Smooth muscle cell (in vitro differentiated cells): ENCODE measurements around the gene HIPK2. TPM values are rescaled to one million over a fixed set of nuclear protein-coding genes. Genes with fewer than 3 reads are reported as not detected.

ENCODE experiments used
- DNase-seq: peaks from one replicate; lab custom pipeline; 2025; ENCODE audit not compliant: unreplicated experiment; lab: John Stamatoyannopoulos, UW
- H2AFZ ChIP-seq: fragments of 200-600 bp; sonication (generic); 2 replicates; pipeline ENCODE4 v1.6.0; 2016; ENCODE audit warnings: antibody characterized with exemption, low read depth, mild to moderate bottlenecking
- H3F3A ChIP-seq: fragments of 200-600 bp; sonication (generic); 2 replicates; pipeline ENCODE4 v1.6.0; 2017; ENCODE audit warnings: antibody characterized with exemption, low read depth
- H3K27ac ChIP-seq: fragments of 200-600 bp; sonication (generic); 2 replicates; pipeline ENCODE4 v1.5.1; 2016; ENCODE audit warnings: low read depth, mild to moderate bottlenecking
- H3K27me3 ChIP-seq: fragments of 200-600 bp; sonication (generic); 2 replicates; pipeline ENCODE4 v1.6.1; 2016; ENCODE audit warnings: low read depth, mild to moderate bottlenecking
- H3K36me3 ChIP-seq: fragments of 200-600 bp; sonication (generic); 2 replicates; pipeline ENCODE4 v1.5.1; 2016; ENCODE audit warnings: low read depth
- H3K4me1 ChIP-seq: fragments of 200-600 bp; sonication (generic); 2 replicates; pipeline ENCODE4 v1.5.1; 2016; ENCODE audit warnings: low read depth
- H3K4me2 ChIP-seq: fragments of 200-600 bp; sonication (generic); 2 replicates; pipeline ENCODE4 v1.6.0; 2016; ENCODE audit warnings: mild to moderate bottlenecking
- H3K4me3 ChIP-seq: fragments of 200-600 bp; sonication (generic); 2 replicates; pipeline ENCODE4 v1.5.1; 2016; ENCODE audit warnings: mild to moderate bottlenecking
- H3K79me2 ChIP-seq: fragments of 200-600 bp; sonication (generic); 2 replicates; pipeline ENCODE4 v1.6.0; 2016; ENCODE audit warnings: low read depth, mild to moderate bottlenecking
- H3K9ac ChIP-seq: fragments of 200-600 bp; sonication (generic); 2 replicates; pipeline ENCODE4 v1.6.0; 2016; ENCODE audit warnings: low read depth
- H3K9me3 ChIP-seq: fragments of 200-600 bp; sonication (generic); replicated peaks from 2 replicates; pipeline ENCODE4 v1.5.1; 2016; ENCODE audit warnings: low read depth
- H4K20me1 ChIP-seq: fragments of 200-600 bp; sonication (generic); 2 replicates; pipeline ENCODE4 v1.6.0; 2016; ENCODE audit warnings: low read depth
- WGBS: methylation state at CpG from one replicate; pipeline ENCODE4 v1.1.7; 2016; ENCODE audit warnings: low lambda C conversion rate; 5-methylcytosine and 5-hydroxymethylcytosine counted together
- polyA plus RNA-seq: library from polyadenylated mRNA; unstranded; fragments of >200 nt; fragmentation: Nextera tagmentation; extraction: Ambion mirVana; gene quantifications from 2 replicates; pipeline ENCODE4 v1.2.1, GENCODE V29; 2016
- total RNA-seq: library from RNA; depleted of rRNA; stranded (reverse); fragments of >200 nt; gene quantifications from 2 replicates; pipeline ENCODE4 v1.2.3, GENCODE V29; 2014
- TF ChIP-seq, protein P1 (sequence below): fragments of 200-600 bp; sonication (generic); IDR thresholded peaks from 2 replicates; pipeline ENCODE4 v1.5.1; 2017; ENCODE audit warnings: borderline replicate concordance, mild to moderate bottlenecking, antibody characterized with exemption; ENCODE audit not compliant: insufficient read depth, poor library complexity, severe bottlenecking

Gene HIPK2
- total and polyA plus RNA-seq, 2 experiments from 2014 or later, result 3.0 to 11.2 TPM

DNA sequence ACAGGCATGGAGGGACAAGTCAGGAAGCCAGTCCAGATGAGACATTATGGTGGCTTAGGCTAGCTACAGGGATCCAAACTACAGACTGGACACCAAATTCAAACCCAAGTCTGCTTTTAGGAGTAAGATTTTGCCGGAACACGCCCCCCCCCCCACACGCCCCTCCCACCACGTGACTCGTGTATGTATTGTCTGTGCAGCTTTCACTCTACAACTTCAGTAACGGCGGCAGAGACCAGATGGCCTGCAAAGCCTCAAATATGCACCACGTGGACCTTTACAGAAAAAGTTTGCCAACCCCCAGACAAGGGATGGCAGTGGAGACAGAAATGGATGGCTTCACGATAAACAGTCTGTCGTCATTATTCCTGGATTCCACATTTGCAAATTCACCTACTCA is 14.5 kb downstream of the HIPK2 start:
- H3K4me3 ChIP-seq, result no peak overlapping the region
- H4K20me1 ChIP-seq, result peaks cover 83% of the 10 kb centered on the region
- DNase-seq, result no peak
- no peak overlapping the region for H2AFZ ChIP-seq
- 47% methylated on average over 10 of the region's 10 CpGs for WGBS
- peaks cover 79% of the 10 kb centered on the region for H3K79me2 ChIP-seq
- peak overlapping the region; percentile 70 for H3K4me2 ChIP-seq
- no peaks in the 10 kb centered on the region for H3F3A ChIP-seq
- no peaks in the 10 kb centered on the region for H3K4me1 ChIP-seq
- TF ChIP-seq, protein P1, sequence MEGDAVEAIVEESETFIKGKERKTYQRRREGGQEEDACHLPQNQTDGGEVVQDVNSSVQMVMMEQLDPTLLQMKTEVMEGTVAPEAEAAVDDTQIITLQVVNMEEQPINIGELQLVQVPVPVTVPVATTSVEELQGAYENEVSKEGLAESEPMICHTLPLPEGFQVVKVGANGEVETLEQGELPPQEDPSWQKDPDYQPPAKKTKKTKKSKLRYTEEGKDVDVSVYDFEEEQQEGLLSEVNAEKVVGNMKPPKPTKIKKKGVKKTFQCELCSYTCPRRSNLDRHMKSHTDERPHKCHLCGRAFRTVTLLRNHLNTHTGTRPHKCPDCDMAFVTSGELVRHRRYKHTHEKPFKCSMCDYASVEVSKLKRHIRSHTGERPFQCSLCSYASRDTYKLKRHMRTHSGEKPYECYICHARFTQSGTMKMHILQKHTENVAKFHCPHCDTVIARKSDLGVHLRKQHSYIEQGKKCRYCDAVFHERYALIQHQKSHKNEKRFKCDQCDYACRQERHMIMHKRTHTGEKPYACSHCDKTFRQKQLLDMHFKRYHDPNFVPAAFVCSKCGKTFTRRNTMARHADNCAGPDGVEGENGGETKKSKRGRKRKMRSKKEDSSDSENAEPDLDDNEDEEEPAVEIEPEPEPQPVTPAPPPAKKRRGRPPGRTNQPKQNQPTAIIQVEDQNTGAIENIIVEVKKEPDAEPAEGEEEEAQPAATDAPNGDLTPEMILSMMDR, result no peak
- H3K27ac ChIP-seq, result peak overlapping the region; percentile 53
- H3K9ac ChIP-seq, result no peak overlapping the region
- no peaks in the 10 kb centered on the region for H3K27me3 ChIP-seq
- no peaks in the 10 kb centered on the region for H3K9me3 ChIP-seq
- H3K36me3 ChIP-seq, result no peaks in the 10 kb centered on the region

DNA sequence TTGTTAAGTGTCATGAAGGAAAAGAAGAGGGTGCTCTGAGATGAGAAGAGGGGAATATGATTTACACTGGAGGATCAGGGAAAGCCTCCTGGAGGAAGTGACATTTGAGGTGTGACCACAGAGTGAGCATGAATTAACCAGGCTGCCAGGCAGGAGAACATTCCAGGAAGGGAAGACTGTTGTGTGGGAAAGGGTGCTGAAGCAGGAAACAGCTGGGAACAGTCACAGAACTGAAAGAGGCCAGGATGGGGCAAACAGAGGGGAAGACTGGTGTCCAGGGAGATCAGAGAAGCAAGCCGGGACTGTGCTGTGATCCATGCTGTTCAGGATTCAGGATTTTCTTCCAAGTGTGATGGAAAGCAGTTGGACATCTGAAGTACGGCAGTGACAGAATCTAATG is 14.9 kb downstream of the HIPK2 start:
- H3K4me3 ChIP-seq, result no peak overlapping the region
- no peak for DNase-seq
- H3K79me2 ChIP-seq, result peaks cover 79% of the 10 kb centered on the region
- H3K4me2 ChIP-seq, result peak overlapping the region; percentile 70
- H3K36me3 ChIP-seq, result no peaks in the 10 kb centered on the region
- H4K20me1 ChIP-seq, result peaks cover 83% of the 10 kb centered on the region
- no peaks in the 10 kb centered on the region for H3K27me3 ChIP-seq
- no peak overlapping the region for H2AFZ ChIP-seq
- H3K9me3 ChIP-seq, result no peaks in the 10 kb centered on the region
- TF ChIP-seq, protein P1, result no peak
- H3K27ac ChIP-seq, result peak overlapping the region; percentile 53
- no peaks in the 10 kb centered on the region for H3F3A ChIP-seq
- 30% methylated on average over 2 of the region's 2 CpGs for WGBS
- H3K9ac ChIP-seq, result no peak overlapping the region
- no peaks in the 10 kb centered on the region for H3K4me1 ChIP-seq

DNA sequence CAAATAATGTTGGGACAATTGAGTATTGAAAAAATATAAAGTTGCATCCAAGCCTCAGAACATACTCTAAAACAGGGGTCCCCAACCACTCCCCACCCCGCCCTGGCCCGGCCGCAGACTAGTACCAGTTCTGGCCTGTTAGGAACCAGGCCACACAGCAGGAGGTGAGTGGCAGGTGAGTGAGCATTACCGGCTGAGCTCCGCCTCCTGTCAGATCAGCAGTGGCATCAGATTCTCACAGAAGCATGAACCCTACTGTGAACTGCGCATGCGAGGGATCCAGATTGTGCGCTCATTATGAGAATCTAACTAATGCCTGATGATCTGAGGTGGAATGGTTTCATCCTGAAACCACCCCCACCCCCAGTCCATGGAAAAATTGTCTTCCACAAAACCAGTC is 19.4 kb downstream of the HIPK2 start:
- Histone ChIP-seq H3K36me3 (no peaks in the 10 kb centered on the region), H3K9me3 (no peaks in the 10 kb centered on the region), H3K9ac (no peak overlapping the region), H3K4me1 (peaks cover 5% of the 10 kb centered on the region), H4K20me1 (peaks cover 89% of the 10 kb centered on the region), H3K4me3 (no peak overlapping the region), H3K79me2 (peaks cover 67% of the 10 kb centered on the region), H3F3A (no peaks in the 10 kb centered on the region), H2AFZ (no peak overlapping the region), H3K27me3 (no peaks in the 10 kb centered on the region), H3K4me2 (no peak overlapping the region), H3K27ac (no peak overlapping the region)
- TF ChIP-seq, protein P1, result no peak
- no peak for DNase-seq
- WGBS, result 87% methylated on average over 8 of the region's 8 CpGs

DNA sequence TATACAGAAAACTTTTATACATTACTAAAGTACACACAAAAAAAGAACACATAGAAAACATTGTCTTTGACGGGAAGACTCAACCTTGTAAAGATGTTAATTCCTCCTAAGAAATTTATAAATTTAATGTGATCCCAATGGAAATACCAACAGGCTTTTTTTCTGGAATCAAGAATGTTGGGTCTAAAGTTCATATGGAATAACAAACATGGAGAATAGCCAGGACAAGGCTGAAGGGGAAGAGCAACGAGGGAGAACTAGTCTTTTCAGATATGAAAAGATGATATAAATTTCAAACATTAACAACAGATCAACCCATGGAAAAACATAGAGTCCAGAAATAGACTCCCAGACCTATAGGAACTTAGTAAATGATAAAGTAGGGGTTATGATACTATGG is 19.8 kb downstream of the HIPK2 start:
- WGBS, result 92% methylated on average over 2 of the region's 2 CpGs
- peaks cover 91% of the 10 kb centered on the region for H4K20me1 ChIP-seq

More for the DNA sequence above, 19.8 kb downstream of the HIPK2 start:
- no peak overlapping the region for H2AFZ ChIP-seq
- H3K4me3 ChIP-seq, result no peak overlapping the region
- H3K36me3 ChIP-seq, result no peaks in the 10 kb centered on the region
- TF ChIP-seq, protein P1, result no peak
- H3K27ac ChIP-seq, result no peak overlapping the region
- peaks cover 67% of the 10 kb centered on the region for H3K79me2 ChIP-seq
- DNase-seq, result no peak
- peaks cover 5% of the 10 kb centered on the region for H3K4me1 ChIP-seq
- H3K4me2 ChIP-seq, result no peak overlapping the region
- no peaks in the 10 kb centered on the region for H3K9me3 ChIP-seq
- no peaks in the 10 kb centered on the region for H3F3A ChIP-seq
- no peaks in the 10 kb centered on the region for H3K27me3 ChIP-seq
- H3K9ac ChIP-seq, result no peak overlapping the region
